DMS53 (cell line): ENCODE results near the gene LRRC3B.

Experiments
- DNase-seq: peaks from one replicate; lab custom pipeline; 2025; lab: John Stamatoyannopoulos, UW

The LRRC3B gene

DNA sequence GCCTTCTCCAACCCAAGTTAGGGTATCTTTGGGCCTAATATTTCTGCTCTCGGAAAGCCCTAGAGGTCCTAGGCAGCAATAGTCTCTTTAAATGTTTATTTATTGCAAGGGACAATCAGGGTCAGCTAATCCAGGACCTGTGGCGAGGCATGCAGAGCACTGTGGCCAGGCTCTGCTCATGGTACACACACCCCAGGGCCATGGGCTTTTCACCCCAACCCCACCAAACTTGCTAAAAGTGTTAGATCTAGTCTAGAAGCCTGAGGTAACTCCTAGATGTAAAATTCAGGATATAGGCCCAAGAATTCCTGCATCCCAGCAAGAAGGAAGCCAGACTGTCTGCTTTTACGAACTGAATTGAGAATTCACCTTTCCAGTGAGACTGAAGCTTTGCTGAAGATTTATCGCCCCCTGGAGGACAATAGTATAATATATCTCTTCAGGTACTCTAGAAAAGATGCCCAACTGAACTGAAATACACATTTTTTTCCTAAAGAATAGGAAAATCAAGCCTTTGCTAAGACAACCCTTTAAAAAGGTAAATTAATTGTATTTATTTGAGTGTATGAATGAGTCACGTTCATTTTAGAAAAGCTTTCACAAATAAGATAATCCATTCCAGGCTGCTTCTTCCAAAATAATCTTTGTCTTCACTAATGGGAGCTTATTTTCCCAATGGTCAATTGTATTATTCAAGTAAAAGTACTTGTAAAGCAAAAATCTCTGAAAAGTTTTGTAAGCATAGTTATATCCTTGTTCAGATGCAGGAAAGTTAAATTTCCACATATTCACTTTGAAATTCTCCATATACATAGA, 89.8 kb downstream of the LRRC3B start:
- DNase-seq, result peak; percentile 64

DNA sequence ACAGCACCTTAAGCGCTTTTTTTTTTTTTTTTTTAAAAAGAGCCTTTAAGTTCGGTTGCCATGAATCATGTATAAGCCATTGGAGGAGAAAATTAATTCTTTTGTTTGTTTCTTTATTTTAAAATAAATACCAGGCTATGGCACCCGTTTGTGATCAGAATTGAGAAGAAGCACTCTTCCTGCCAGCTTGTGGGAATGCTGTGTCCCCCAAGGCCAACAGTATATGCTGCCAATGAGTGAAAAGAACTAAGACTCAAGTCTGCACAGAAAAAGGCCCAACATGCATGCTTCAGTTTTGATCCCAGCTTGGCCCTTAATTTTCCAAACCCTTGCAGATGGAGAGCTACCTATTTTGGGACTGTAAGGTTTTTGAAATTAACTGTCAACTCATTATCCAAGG, 90.5 kb downstream of the LRRC3B start:
- DNase-seq, result no peak

DNA sequence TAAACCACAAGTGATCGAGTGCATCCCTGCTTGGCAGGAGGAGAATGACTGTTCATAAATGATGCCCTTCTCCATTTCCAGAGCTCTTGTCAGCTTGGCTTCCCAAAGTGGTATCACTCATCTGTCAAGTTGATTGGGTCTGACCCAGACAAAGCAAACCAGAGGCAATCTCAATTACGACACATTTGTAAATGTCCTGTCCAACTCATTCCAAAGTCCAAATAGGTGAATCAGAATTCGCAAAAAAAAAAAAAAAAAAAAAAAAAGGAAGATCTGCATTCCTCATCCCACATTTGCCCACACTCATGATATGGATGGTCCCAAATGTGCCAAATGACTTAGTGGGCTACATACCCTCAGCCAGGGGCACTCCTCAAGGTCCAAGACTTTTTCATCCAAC, 91.9 kb downstream of the LRRC3B start:
- DNase-seq, result no peak

DNA sequence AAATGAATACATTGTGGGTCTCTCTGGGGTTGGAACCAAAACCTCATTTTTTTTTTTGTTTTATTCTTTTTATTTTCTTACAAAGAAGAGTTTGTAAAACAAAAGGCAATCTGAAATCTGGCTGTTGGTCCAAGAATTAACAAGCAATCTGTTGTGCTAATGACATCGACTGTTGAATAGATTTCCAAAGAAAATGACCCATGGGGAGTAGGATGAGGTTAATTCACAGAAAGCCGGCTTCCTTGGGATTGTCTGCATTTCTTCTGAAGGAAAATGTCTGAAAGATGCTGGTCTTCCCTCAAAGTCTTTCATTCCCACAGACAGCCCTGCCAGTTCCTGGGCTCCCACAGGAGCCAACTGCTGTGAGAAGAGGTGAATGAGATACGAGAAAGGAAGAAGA, 92.9 kb downstream of the LRRC3B start:
- no peak for DNase-seq

DNA sequence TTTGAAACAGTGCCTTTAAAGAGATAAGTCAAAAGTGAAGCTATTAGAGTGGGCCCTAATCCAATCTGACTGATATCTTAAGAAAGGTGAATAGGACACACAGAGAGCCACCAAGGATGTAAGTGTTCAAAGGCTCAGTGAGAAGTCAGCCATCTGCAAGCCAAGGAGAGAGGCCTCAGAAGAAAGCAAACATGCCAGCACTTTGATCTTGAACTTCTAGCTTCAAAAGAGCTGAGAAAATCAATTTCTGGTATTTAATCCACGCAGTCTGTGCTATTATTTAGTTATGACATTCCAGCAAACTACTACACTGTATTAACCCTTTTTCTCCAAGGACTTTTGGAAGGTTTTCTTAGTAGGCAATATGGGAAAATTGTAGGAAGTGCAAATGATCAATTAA, 95.7 kb downstream of the LRRC3B start:
- no peak for DNase-seq

DNA sequence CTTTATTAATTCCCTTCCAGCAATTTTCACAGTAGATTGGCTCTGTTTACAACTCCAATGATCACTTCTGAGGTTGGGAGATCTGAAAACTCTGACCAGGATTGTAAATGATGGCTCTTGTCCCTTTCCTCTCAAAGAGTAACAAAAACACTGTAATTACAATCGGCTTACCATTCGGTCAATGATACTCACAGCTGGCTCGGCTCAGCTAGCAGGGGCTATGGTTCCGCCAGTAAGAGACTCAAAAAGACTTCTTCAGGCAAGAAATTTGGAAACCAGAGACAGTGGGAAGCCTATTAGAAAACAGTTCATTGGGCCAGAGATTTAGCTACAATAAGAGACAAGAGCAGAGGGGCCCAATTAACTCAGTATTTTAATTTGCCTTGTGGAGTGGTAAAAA, 96.6 kb downstream of the LRRC3B start:
- no peak for DNase-seq

DNA sequence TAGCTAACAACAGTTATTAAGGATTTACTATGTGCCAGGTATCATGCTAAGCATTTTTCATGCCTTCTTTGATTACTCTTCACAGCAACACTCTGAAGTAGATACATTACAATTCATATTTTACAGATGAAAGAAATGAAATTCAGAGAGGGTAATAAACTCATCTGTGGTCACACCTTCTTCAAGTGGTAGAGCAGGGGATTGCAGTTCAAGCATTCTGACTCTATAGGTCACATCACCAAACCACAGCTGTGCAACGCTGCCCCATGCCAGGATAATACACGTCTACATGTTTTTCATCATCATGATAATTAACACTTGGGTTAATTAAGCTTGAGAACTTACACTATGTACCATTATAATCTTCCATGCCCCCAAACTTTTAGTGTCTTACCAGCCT, 98.5 kb downstream of the LRRC3B start:
- DNase-seq, result peak; percentile 0

DNA sequence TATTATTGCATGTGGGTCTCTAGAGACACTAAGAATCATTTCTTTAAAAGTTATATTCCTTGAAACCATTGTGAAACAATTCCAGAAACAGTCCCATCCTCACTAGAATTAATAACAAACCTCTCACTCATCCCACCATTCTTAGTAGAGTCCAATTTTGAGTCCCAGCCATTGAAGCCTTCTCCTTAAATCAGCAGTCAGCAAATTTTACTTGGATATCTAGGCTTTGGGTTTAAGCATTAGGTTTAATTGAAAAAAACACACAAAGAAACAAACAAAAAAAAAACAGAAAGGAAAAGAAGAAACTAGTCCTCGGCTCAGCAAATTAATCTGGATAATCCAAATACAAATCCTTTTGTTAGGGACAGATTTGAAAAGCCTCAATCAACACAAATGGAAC, 109.3 kb downstream of the LRRC3B start:
- no peak for DNase-seq

DNA sequence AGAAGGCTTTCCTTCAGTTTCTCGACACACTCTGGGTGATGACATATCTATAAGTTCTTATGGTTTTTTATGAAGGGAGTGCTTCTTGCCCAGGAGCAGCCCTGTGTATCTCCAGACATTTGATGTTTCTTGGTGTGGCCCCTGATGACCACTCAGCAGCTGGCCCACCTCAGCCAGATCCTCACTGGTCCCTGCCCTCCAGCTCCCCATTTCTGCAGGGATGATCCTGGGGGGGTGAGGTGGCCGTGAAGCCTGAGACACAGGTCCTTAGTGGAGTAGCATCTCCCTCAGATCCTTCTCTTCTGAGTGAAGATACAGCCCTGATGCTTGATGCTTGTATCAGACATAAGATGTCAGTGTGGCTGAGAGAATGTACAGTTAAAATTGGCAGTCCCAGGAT, 127.7 kb downstream of the LRRC3B start:
- DNase-seq, result no peak

DNA sequence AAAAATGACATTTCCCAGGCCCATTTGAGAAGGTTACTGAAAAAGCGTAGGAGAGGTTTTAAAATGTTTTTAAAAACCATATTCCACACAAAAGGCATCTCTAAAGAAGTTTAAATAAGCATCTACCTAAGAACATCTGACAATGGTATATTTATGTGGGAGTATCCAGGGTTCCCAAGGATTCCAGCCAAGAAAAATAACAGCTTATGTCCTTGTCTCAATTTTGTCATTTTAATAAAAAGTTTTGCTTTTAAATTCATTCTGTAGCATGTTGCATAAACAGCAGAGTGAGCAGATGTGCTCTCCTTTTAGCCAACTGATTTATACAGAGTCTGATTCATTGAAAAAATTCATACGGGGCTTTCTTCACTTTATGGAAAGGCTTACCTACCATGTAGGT, 129.9 kb downstream of the LRRC3B start:
- DNase-seq, result no peak

DNA sequence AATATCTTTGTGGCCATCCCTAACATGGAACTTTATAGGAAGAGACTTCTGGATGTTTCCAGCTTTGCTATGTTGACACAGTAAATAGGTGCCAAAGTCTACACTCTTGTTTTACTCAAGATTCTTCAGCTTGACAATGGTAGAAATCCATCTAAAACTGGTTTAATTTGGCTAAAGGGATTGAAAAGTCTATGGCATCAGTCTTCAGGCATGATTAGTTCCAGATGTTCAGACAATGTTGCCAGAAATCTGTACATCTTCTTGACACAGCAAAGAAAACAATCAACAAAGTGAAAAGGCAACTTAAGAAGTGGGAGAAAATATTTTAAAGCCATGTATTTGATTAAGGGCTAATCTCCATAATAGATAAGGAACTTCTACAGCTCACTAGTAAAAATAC, 130.5 kb downstream of the LRRC3B start:
- DNase-seq, result no peak

DNA sequence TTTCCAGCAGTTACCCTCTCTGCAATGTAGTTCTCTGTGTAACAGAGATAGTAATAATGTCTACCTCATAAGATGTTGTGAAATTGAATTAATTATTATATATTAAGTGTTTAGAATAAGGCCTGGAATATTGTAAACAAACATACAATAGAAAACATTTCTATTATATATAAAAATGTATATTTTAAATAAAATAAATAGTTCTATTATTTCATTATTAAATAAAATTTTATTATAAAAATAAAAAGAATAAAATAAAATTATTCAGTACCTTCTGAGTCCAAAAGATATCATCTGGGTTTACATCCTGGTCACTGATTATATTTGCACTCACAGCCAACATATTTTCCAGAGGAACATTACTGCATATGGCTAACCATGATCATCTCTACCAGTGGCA, 135.4 kb downstream of the LRRC3B start:
- DNase-seq, result no peak
